HCT116 (cell line): ENCODE measurements around the gene CCSAP. TPM values are rescaled to one million over a fixed set of nuclear protein-coding genes. Genes with fewer than 3 reads are reported as not detected.

Experiments
- ATAC-seq: fragments of 200-7000 bp; cut with Tn5 transposase; 2 replicates; pipeline ENCODE4 v1.9.1; 2020; ENCODE audit warnings: mild to moderate bottlenecking, moderate library complexity
- BruUV-seq: library from RNA; stranded (reverse); fragments of 400-500 nt; replicated peaks from 2 replicates; lab custom pipeline; 2021; lab: Mats Ljungman, UMichigan
- CTCF ChIA-PET: fragments of 300-600 bp; sonication (Branson Sonifier 250); formaldehyde crosslinking; loops from one replicate; lab custom pipeline; 2021; ENCODE audit warnings: antibody characterized with exemption; lab: Charles Lee
- POLR2A ChIA-PET: fragments of 300-600, 350-600 bp; sonication (Branson Sonifier 250); formaldehyde crosslinking; loops from one replicate; lab custom pipeline; 2021; ENCODE audit warnings: antibody characterized with exemption; lab: Charles Lee
- RAD21 ChIA-PET, 2 experiments: fragments of 300-600 bp; sonication (Branson Sonifier 250); formaldehyde crosslinking; loops; one replicate each; lab custom pipeline; 2023; ENCODE audit warnings: low total read pairs in 2 of 2; ENCODE audit not compliant: uncharacterized antibody in 2 of 2, unreplicated experiment in 2 of 2, low non-redundant PET in 1 of 2; lab: Charles Lee
- DNase-seq: peaks from one replicate; pipeline ENCODE4 v3.0.0-alpha.2; 2010; ENCODE audit warnings: low read depth, low spot score
- H2AFZ ChIP-seq: fragments of 200-600 bp; shearing (Covaris generic), sonication (generic); 2 replicates; pipeline ENCODE4 v1.6.1; 2017; ENCODE audit warnings: low read depth, mixed run types, mixed read lengths, antibody characterized with exemption, low read length; ENCODE audit not compliant: poor library complexity, severe bottlenecking
- H3K27ac ChIP-seq: 2 replicates; pipeline ENCODE4 v1.5.1; 2012; ENCODE audit warnings: low read depth, low read length
- H3K27me3 ChIP-seq: fragments of 200-600 bp; sonication (generic); 2 replicates; pipeline ENCODE4 v1.6.1; 2016; ENCODE audit warnings: mixed run types, low read length, mixed read lengths; ENCODE audit not compliant: insufficient read depth
- H3K36me3 ChIP-seq, 2 experiments: fragments of 200-500 bp in 1 of 2; fragments of 200-600 bp in 1 of 2; sonication (Bioruptor generic) in 1 of 2; sonication (generic) in 1 of 2; 2 replicates each; pipeline versions ENCODE4 v1.5.1 to v1.6.1; 2014 to 2016; ENCODE audit warnings: low read length in 2 of 2, inconsistent platforms in 1 of 2, mixed read lengths in 1 of 2, mixed run types in 1 of 2; ENCODE audit not compliant: insufficient read depth in 2 of 2, control insufficient read depth in 1 of 2
- H3K4me1 ChIP-seq, 2 experiments: fragments of 200-600 bp in 1 of 2; sonication (generic) in 1 of 2; 2 replicates each; pipeline versions ENCODE4 v1.5.1 to v1.6.1; 2012 to 2017; ENCODE audit warnings: low read length in 2 of 2, inconsistent platforms in 1 of 2, mild to moderate bottlenecking in 1 of 2, mixed read lengths in 1 of 2, mixed run types in 1 of 2, moderate library complexity in 1 of 2; ENCODE audit not compliant: insufficient read depth in 2 of 2, control insufficient read depth in 1 of 2
- H3K4me2 ChIP-seq: fragments of 200-600 bp; sonication (generic); 2 replicates; pipeline ENCODE4 v1.6.1; 2017; ENCODE audit warnings: mixed run types, low read length, mixed read lengths
- H3K4me3 ChIP-seq, 2 experiments: fragments of 200-600 bp in 1 of 2; sonication (generic) in 1 of 2; replicated peaks in 1 of 2; 2 replicates each; pipeline ENCODE4 v1.5.1; 2011 to 2016; ENCODE audit warnings: low read length in 2 of 2, control low read depth in 1 of 2, low read depth in 1 of 2, mild to moderate bottlenecking in 1 of 2, mixed read lengths in 1 of 2, mixed run types in 1 of 2
- H3K79me2 ChIP-seq: fragments of 200-600 bp; sonication (generic); 2 replicates; pipeline ENCODE4 v1.6.1; 2017; ENCODE audit warnings: mild to moderate bottlenecking, mixed run types, low read length, moderate library complexity, mixed read lengths; ENCODE audit not compliant: insufficient read depth
- H3K9ac ChIP-seq: fragments of 200-600 bp; sonication (generic); 2 replicates; pipeline ENCODE4 v1.6.1; 2016; ENCODE audit warnings: low read length, mixed read lengths
- H3K9me2 ChIP-seq: fragments of 200-600 bp; sonication (generic), shearing (Covaris generic); 2 replicates; pipeline ENCODE4 v1.6.1; 2017; ENCODE audit warnings: mixed run types, mild to moderate bottlenecking, moderate library complexity; ENCODE audit not compliant: insufficient read depth
- H3K9me3 ChIP-seq, 2 experiments: fragments of 200-500 bp in 1 of 2; fragments of 200-600 bp in 1 of 2; sonication (Bioruptor generic) in 1 of 2; sonication (generic) in 1 of 2; 2 replicates each; pipeline ENCODE4 v1.6.1; 2014 to 2017; ENCODE audit warnings: low read length in 2 of 2, mixed read lengths in 2 of 2, inconsistent platforms in 1 of 2, low read depth in 1 of 2, mild to moderate bottlenecking in 1 of 2, mixed run types in 1 of 2, moderate library complexity in 1 of 2; ENCODE audit not compliant: control insufficient read depth in 1 of 2, insufficient read depth in 1 of 2
- H4K20me1 ChIP-seq: fragments of 200-600 bp; sonication (generic), shearing (Covaris generic); 2 replicates; pipeline ENCODE4 v1.6.1; 2017; ENCODE audit warnings: mixed run types, mild to moderate bottlenecking, moderate library complexity; ENCODE audit not compliant: insufficient read depth
- ATF3 ChIP-seq: IDR thresholded peaks from 2 replicates; pipeline ENCODE4 v1.6.1; 2012
- CBX3 ChIP-seq: IDR thresholded peaks from 2 replicates; pipeline ENCODE4 v1.6.1; 2012; ENCODE audit warnings: low read depth
- CEBPB ChIP-seq: IDR thresholded peaks from 2 replicates; pipeline ENCODE4 v1.6.1; 2012; ENCODE audit warnings: low read depth
- ELF1 ChIP-seq: IDR thresholded peaks from 2 replicates; pipeline ENCODE4 v1.6.1; 2012; ENCODE audit warnings: low read depth, borderline replicate concordance
- EZH2 ChIP-seq: fragments of 200-600 bp; sonication (generic); IDR thresholded peaks from 2 replicates; pipeline ENCODE4 v1.6.1; 2017; ENCODE audit warnings: antibody characterized with exemption, mixed run types
- EZH2phosphoT487 ChIP-seq: fragments of 200-600 bp; IDR thresholded peaks from 2 replicates; pipeline ENCODE4 v1.6.1; 2018; ENCODE audit warnings: antibody characterized with exemption, borderline replicate concordance
- JUND ChIP-seq: IDR thresholded peaks from 2 replicates; pipeline ENCODE4 v1.6.1; 2012
- MAX ChIP-seq: IDR thresholded peaks from 2 replicates; pipeline ENCODE4 v1.6.1; 2012
- POLR2A ChIP-seq: IDR thresholded peaks from 2 replicates; pipeline ENCODE4 v1.7.0; 2011; ENCODE audit warnings: borderline replicate concordance; ENCODE audit not compliant: insufficient read depth, insufficient read length; ENCODE audit errors: extremely low read depth
- POLR2AphosphoS5 ChIP-seq: IDR thresholded peaks from 2 replicates; pipeline ENCODE4 v1.6.1; 2011; ENCODE audit warnings: mild to moderate bottlenecking, low read depth, low read length, moderate library complexity
- RAD21 ChIP-seq: IDR thresholded peaks from 2 replicates; pipeline ENCODE4 v1.6.1; 2012; ENCODE audit warnings: low read depth, mild to moderate bottlenecking
- SIN3A ChIP-seq: IDR thresholded peaks from 2 replicates; pipeline ENCODE4 v1.6.1; 2012; ENCODE audit warnings: low read depth
- SP1 ChIP-seq: IDR thresholded peaks from 2 replicates; pipeline ENCODE4 v1.6.1; 2012; ENCODE audit warnings: low read depth
- SRF ChIP-seq: IDR thresholded peaks from 2 replicates; pipeline ENCODE4 v1.6.1; 2012; ENCODE audit warnings: low read depth
- YY1 ChIP-seq: IDR thresholded peaks from 2 replicates; pipeline ENCODE4 v1.6.1; 2011; ENCODE audit warnings: low read length, low read depth, moderate library complexity, mild to moderate bottlenecking; ENCODE audit not compliant: insufficient replicate concordance; ENCODE audit errors: extremely low read depth
- ZBTB33 ChIP-seq: IDR thresholded peaks from 2 replicates; pipeline ENCODE4 v1.6.1; 2011; ENCODE audit warnings: mild to moderate bottlenecking, low read length, moderate library complexity; ENCODE audit not compliant: insufficient replicate concordance; ENCODE audit errors: extremely low read depth
- ZFX ChIP-seq: fragments of 450-650 bp; IDR thresholded peaks from 2 replicates; pipeline ENCODE4 v1.6.1; 2017
- ZNF274 ChIP-seq: fragments of 200-500 bp; sonication (Bioruptor generic); IDR thresholded peaks from 2 replicates; pipeline ENCODE4 v1.6.1; 2014; ENCODE audit warnings: mild to moderate bottlenecking, low read depth, low read length, inconsistent platforms
- intact Hi-C: fragments of 100-400 bp; cut with micrococcal nuclease; formaldehyde crosslinking; loops from 2 replicates; pipeline ENCODE4 v1.10.0; 2022
- total RNA-seq: library from RNA; stranded (reverse); gene quantifications from one replicate; pipeline ENCODE4 v1.2.1, GENCODE V29; 2021; ENCODE audit not compliant: unreplicated experiment

The CCSAP gene
- total RNA-seq, 1 experiment from 2014 or later = 10.9 TPM

- ChIA-PET CTCF (no interaction called here), RAD21 (no interaction called here), POLR2A (no interaction called here)
- H3K9me2 ChIP-seq = no peaks in the 10 kb centered on the region
- no peaks in the 10 kb centered on the region for H3K79me2 ChIP-seq
- H3K27ac ChIP-seq = no peak overlapping the region
- TF ChIP-seq EZH2 (no peak), POLR2AphosphoS5 (no peak), YY1 (no peak), ZFX (no peak), JUND (no peak), SP1 (no peak), ELF1 (no peak), CEBPB (no peak), CBX3 (no peak), EZH2phosphoT487 (no peak), SIN3A (no peak), ZBTB33 (no peak), MAX (no peak), RAD21 (no peak), ZNF274 (no peak), ATF3 (no peak), POLR2A (no peak), SRF (no peak)
- no TSS peak for BruUV-seq
- no peaks in the 10 kb centered on the region for H3K36me3 ChIP-seq
- H2AFZ ChIP-seq = no peak overlapping the region
- H3K27me3 ChIP-seq = no peaks in the 10 kb centered on the region
- no peak overlapping the region for H3K4me3 ChIP-seq
- ATAC-seq = no peak
- intact Hi-C loops = no loop called here
- no peaks in the 10 kb centered on the region for H4K20me1 ChIP-seq
- H3K4me1 ChIP-seq = no peaks in the 10 kb centered on the region
- no peak overlapping the region for H3K9ac ChIP-seq
- H3K9me3 ChIP-seq = no peaks in the 10 kb centered on the region
- no peak for DNase-seq
- no peak overlapping the region for H3K4me2 ChIP-seq
Measured at GRCh38 chr1:229380536-229381160, 37.8 kb upstream of the CCSAP start.
